Measurements from ENCODE around the gene SLC45A1.

Gene SLC45A1

DNA sequence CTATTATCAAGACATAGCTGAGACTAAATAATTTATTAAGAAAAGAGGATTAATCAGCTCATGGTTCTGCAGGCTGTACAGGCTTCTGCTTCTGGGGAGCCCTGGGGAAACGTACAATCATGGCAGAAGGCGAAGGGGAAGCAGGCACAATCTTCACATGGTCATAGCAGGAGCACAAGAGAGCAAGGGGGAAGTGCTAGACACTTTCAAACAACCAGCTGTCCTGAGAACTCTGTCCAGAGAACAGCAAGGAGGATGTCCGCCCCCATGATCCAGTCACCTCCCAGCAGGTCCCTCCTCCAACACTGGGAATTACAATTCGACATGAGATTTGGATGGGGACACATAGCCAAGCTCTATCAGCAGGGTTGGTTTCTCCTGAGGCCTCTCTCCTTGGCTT, 10.3 kb upstream of the SLC45A1 start:
- no peak for FAIRE-seq
- DNase-seq (ENCODE audit: insufficient read length, low spot score), result no peak

GRCh38 chr1:8311068-8311718, 6.7 kb upstream of the SLC45A1 start:
- FAIRE-seq (no peak), DNase-seq (ENCODE audit: insufficient read length, low spot score) (no peak)

DNA sequence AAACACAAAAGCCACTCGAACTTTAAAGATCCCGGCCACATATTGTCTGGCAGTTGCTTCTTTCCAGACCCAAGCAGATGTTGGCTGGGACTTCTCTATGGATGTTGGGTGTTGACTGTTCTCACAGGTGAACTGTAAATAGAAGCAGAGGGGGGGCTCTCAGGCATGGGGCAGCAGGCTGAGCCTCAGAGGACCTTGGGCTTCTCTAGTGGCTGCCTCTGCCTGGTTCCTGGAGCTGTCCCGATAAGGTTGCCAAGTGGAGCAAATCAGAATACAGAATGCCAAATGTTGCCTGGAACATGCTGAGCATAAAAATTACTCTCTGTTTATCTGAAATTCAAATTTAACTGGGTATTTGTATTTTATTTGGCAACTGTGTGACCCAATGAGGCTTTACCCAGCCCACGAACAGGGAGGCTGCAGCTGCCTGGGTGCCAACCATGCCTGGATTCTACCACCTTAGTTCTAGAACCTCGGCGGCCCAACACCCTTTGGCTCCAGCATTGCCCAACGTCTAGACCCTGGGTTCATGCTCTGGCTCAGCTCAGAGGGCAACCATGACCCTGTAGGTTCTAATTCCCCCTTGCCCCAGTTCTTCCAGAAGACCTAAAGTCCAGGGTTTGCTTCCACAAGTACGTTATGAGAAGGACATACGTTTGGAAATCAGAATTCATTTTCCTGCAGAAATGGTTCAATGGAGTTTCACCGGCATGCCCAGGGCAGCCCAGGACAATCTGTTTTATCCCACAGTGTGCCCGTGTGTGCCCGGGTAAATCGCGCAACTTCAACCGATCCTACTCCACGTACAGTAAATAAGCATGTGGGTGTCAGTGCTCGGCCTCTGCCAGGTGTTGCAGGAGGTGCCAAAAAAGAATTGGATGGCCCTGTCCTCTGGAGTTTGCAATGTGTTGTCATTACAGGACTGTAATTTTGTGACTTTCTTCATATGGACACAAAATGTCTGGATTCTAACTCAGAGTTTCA, 5.4 kb upstream of the SLC45A1 start:
- no peak for FAIRE-seq
- no peak for DNase-seq (ENCODE audit: insufficient read length, low spot score)

- DNase-seq (ENCODE audit: insufficient read length, low spot score) (no peak), FAIRE-seq (no peak)
Measured at GRCh38 chr1:8313231-8313630, 4.7 kb upstream of the SLC45A1 start.

- FAIRE-seq, result peak; percentile 71
- peak; percentile 59 for DNase-seq (ENCODE audit: insufficient read length, low spot score)
Measured at GRCh38 chr1:8314346-8315280, 3.3 kb upstream of the SLC45A1 start.

DNA sequence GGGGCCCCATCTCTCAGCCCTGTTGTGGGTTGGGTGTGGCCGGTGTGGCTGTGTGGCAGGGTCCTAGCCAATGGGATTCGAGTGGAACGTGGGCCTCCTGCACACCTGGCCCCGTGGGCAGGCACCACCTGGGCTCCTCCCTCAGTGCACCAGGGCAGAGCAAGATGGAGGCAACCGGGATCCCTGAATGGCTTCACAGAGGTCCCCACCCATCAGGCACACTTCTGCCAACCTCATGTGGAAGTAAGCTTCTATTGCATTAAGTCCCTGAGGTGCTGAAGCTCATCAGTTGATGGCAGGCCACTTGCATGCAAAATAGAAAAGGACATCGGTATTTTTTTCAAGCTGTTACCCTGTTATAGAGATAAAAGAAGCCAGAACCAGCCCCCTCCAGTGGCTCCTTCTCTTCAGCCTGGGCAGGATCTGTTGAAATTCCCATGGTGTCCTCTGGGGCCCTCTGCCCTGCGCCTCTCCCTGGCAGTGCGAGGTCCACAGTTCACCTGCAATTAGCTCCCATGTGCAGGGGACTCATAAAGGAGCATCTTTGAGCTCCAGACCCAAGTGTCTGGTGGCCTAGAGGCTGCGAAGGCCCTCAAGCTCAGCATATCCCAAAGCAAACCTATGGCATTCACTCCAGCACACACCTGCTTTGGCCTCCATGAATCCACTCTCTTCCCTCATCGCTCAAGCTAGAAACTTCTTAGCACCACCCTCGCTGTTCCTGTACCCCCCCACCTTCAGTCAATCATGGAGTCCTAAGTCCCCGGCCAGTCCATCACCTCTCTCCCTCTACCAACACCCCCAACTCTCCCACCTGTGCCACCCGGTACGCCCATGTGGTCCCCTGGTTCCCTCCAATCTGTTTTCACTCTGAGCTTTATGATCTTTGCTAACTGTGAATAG, 2.1 kb upstream of the SLC45A1 start:
- FAIRE-seq (no peak), DNase-seq (ENCODE audit: insufficient read length, low spot score) (no peak)

GRCh38 chr1:8318436-8318835, 522 bp downstream of the SLC45A1 start:
- FAIRE-seq (no peak), DNase-seq (ENCODE audit: insufficient read length, low spot score) (no peak)

DNA sequence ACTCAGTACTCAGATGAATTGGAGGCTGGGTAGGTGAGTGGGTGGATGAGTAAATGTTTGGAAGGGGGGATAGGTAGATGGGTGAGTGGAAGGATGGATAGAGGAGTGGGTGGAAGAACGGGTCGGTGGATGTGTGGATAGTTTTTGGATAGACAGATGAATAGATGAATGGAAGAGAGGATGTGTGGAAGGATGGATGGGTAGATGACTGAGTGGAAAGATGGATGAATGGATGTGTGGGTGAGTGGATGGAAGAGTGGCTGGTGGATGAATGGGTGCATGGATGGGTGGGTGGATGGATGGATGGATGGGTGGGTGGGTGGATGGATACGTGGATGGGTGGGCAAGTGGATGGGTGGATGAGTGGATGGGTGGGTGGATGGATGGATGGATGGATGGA, 3.7 kb downstream of the SLC45A1 start:
- FAIRE-seq (no peak), DNase-seq (ENCODE audit: insufficient read length, low spot score) (no peak)

DNA sequence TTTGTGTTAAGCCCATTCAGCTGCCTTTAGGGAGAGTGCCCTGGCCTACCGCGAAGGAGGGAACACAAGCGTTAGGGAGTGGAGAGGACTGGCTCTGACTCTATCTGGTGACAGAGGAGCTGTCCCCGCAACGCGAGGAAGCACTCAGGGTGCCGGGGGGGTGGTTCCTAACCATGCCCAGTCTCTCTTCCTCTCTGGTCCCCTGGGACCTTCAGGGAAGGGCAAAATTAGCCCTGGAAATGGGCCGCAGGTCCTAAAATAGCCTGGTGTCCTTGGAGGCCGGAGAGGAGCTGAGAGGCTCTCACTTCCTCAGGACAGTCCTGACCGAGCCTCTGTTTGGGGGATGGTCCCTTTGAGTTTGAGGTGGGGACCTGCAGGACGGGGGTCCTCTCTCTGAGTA, 5.8 kb downstream of the SLC45A1 start:
- DNase-seq (ENCODE audit: insufficient read length, low spot score), result no peak
- FAIRE-seq, result no peak

GRCh38 chr1:8324176-8324810, 6.4 kb downstream of the SLC45A1 start:
- DNase-seq (ENCODE audit: insufficient read length, low spot score) (no peak), FAIRE-seq (no peak)

GRCh38 chr1:8325771-8326170, 7.9 kb downstream of the SLC45A1 start:
- FAIRE-seq, result no peak
- no peak for DNase-seq (ENCODE audit: insufficient read length, low spot score)

- DNase-seq (ENCODE audit: insufficient read length, low spot score) (no peak), FAIRE-seq (no peak)
Measured at GRCh38 chr1:8326265-8326664, 8.4 kb downstream of the SLC45A1 start.

DNA sequence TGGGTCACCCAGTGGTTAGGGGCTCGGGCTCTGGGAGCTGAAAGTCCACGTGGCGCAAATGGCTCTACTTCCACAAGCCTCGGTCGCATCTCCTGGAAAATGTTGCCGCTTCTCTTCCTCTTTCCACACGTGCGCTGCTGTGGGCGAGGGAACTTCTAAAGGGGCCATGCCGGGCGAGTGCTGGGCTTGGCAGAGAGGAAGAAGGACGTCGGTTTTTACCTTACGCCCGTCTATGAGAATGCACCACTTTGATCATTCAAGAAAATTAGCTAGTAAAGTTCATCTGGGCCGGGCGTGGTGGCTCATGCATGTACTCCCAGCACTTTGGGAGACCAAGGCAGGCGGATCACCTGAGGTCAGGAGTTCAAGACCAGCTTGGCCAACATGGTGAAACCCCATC, 10.4 kb downstream of the SLC45A1 start:
- FAIRE-seq (no peak), DNase-seq (ENCODE audit: insufficient read length, low spot score) (no peak)

DNA sequence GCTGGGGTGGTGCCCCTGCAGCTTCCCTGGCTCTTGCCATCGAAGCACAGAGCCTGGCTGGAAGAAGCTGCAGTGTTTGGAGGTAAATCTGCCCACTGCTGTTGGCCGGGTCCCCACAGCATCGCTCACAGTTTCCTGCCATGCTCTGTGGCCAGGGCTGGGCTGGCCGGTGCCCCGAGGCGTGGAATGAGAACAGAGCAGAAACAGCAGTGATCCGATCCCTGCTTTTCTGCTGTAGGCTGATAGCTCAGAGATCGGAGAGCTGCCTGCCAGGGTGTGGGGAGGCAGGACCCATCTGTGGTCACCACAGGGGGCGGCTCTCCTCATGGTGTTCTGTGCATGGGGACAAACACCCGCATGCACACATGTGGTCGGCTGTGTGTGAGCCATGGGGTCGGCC, 11.5 kb downstream of the SLC45A1 start:
- DNase-seq (ENCODE audit: insufficient read length, low spot score), result no peak
- FAIRE-seq, result no peak

DNA sequence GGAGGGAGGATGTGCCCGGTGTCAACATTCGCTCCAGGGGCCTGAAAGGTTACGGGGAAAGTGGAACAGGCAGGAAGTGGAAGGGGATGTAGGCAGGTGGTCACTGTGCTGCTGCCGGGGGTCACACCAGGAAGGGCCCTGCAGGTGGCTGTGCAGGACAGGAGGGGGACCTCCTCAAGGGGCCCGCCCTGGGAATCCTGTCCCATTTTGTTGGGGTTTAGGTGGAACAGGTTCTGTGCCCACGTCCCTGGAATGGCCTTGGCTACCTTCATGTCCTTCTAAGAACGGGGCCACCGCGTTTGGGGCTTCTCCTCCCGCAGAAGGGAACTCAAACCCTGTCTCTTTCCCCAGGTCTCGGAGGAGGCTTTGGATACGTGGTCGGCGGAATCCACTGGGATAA, 11.9 kb downstream of the SLC45A1 start:
- no peak for FAIRE-seq
- DNase-seq (ENCODE audit: insufficient read length, low spot score), result no peak

DNA sequence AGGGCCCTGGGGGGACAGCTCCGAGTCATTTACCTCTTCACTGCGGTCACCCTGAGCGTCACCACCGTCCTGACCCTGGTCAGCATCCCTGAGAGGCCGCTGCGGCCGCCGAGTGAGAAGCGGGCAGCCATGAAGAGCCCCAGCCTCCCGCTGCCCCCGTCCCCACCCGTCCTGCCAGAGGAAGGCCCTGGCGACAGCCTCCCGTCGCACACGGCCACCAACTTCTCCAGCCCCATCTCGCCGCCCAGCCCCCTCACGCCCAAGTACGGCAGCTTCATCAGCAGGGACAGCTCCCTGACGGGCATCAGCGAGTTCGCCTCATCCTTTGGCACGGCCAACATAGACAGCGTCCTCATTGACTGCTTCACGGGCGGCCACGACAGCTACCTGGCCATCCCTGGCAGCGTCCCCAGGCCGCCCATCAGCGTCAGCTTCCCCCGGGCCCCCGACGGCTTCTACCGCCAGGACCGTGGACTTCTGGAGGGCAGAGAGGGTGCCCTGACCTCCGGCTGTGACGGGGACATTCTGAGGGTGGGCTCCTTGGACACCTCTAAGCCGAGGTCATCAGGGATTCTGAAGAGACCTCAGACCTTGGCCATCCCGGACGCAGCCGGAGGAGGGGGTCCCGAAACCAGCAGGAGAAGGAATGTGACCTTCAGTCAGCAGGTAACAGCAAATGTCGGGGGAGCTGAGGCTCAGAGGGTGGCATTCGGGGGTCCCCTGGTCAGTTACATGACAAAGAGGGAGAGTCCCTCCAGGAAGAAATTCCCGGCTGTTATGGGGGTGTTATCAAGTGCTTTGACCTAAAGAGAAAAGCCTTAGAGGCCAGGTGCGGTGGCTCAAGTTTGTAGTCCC, 12.6 kb downstream of the SLC45A1 start:
- no peak for FAIRE-seq

DNA sequence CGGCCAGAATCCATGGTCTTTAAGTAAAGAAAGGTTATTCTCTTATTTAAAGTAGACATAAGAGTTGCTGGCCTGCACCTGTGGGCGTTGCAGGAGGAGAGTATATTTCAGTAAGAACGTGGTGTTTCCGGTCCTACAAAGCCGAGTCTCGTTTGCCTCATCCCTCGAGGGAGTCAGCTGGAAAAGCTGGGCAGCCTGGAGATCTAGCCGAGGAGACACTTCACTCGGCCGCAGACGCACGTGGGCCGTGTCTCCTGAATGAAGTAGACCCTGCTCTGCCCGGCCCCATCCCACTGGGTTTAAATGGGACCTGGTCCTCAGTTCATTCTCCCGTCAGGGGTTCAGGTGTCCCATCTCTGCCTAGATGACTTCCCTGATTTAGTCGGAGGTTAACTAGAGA, 14.9 kb downstream of the SLC45A1 start:
- DNase-seq (ENCODE audit: insufficient read length, low spot score), result no peak
- FAIRE-seq, result no peak

More for the DNA sequence above, 12.6 kb downstream of the SLC45A1 start:
- DNase-seq (ENCODE audit: insufficient read length, low spot score), result no peak

- DNase-seq (ENCODE audit: insufficient read length, low spot score) (no peak), FAIRE-seq (no peak)
Measured at GRCh38 chr1:8333246-8333987, 15.5 kb downstream of the SLC45A1 start.

Data from GM19239 (cell line).